ENCODE results near the gene SUSD5. TPM values are rescaled to one million over a fixed set of nuclear protein-coding genes. Genes with fewer than 3 reads are reported as not detected.

The SUSD5 gene
- total and polyA plus RNA-seq, 10 donors = 0.33 to 4.5 (median 0.97) TPM

DNA sequence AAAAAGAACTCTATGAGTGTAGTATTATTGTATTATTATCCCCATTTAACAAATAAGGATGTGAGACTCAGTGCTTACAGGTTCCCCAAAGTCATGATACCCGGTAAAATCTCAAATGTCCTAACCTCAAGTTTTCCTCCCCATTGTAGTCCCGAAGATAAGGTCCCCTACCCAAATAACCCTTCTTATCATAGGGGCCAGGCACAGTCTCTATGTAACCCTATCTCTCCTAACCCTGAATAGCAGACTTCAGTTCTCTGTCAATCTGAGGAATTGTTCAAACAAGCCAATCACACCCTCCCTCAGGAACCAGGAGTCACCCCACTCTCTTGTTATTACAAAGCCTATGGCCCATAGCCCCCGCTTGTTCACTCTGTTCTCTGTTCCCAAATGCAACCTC is 10.5 kb upstream of the SUSD5 start:
- H3K4me1 ChIP-seq = no peaks in the 10 kb centered on the region
- H3K27me3 ChIP-seq (replicated peaks in 1 of 7) = no peaks in the 10 kb centered on the region
- intact Hi-C loops (cut with DNase I; ENCODE audit: low total_unique reads) = no loop called here
- TF ChIP-seq, protein P1, sequence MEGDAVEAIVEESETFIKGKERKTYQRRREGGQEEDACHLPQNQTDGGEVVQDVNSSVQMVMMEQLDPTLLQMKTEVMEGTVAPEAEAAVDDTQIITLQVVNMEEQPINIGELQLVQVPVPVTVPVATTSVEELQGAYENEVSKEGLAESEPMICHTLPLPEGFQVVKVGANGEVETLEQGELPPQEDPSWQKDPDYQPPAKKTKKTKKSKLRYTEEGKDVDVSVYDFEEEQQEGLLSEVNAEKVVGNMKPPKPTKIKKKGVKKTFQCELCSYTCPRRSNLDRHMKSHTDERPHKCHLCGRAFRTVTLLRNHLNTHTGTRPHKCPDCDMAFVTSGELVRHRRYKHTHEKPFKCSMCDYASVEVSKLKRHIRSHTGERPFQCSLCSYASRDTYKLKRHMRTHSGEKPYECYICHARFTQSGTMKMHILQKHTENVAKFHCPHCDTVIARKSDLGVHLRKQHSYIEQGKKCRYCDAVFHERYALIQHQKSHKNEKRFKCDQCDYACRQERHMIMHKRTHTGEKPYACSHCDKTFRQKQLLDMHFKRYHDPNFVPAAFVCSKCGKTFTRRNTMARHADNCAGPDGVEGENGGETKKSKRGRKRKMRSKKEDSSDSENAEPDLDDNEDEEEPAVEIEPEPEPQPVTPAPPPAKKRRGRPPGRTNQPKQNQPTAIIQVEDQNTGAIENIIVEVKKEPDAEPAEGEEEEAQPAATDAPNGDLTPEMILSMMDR (IDR thresholded peaks at IDR 0.05 in 8 of 11, conservative IDR thresholded peaks at IDR 0.05 in 3 of 11) = no peak
- TF ChIP-seq POLR2A (IDR thresholded peaks at IDR 0.05) (no peak), POLR2AphosphoS5 (IDR thresholded peaks at IDR 0.05) (no peak)
- H3K36me3 ChIP-seq = no peaks in the 10 kb centered on the region
- no peak overlapping the region for H3K4me3 ChIP-seq
- no peaks in the 10 kb centered on the region for H3K9me3 ChIP-seq
- H3K27ac ChIP-seq = no peak overlapping the region
- no peak for DNase-seq
- 78 to 86% (median 81%) methylated on average over 3 of the region's 3 CpGs for WGBS, 5 donors

DNA sequence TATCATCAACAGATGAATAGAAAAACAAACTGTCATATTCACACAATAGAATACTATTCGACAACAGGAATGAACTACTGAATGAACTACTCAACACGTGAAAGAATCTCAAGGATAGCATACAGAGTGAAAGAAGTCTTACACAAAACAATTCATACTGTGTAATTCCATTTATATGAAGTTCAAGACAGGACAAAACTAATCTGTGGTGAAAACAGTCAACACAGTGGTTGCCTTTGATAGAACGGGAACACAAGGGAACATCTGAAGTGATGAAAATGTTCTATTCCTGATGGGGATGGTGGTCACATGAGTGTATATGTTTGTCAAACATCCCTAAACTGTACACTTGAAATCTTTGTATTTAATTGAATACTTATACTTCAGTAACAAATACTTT is 2.6 kb upstream of the SUSD5 start:
- Histone ChIP-seq H3K4me1 (peaks cover 0 to 29% (median 13%) of the 10 kb centered on the region in 6 donors), H3K4me3 (no peak overlapping the region), H3K27ac (no peak overlapping the region), H3K27me3 (replicated peaks in 1 of 7) (peaks cover 0 to 51% (median 19%) of the 10 kb centered on the region in 7 donors), H3K9me3 (no peaks in the 10 kb centered on the region), H3K36me3 (no peaks in the 10 kb centered on the region)
- intact Hi-C loops (cut with DNase I; ENCODE audit: low total_unique reads) = no loop called here
- TF ChIP-seq, protein P1 (IDR thresholded peaks at IDR 0.05 in 8 of 11, conservative IDR thresholded peaks at IDR 0.05 in 3 of 11) = no peak
- no peak for TF ChIP-seq POLR2AphosphoS5 (IDR thresholded peaks at IDR 0.05)
- TF ChIP-seq POLR2A (IDR thresholded peaks at IDR 0.05) = no peak
- 81 to 89% (median 84%) methylated on average over 3 of the region's 3 CpGs for WGBS, 5 donors
- DNase-seq = no peak

DNA sequence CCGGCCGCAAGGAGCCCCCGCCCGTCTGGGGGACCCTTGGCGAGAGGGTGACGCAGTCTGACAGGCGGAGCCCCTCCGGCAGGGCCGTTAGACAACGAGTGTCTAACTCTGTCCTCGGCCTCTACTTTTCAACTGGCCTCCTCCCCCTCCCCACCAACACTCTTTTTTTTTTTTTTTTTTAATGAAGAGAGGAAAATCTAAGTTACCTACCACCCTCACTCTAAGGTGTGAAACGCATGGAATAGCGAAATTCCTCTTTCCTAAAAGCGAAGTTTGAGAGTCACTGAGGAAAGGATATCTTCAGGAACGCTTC is 521 bp upstream of the SUSD5 start:
- no peaks in the 10 kb centered on the region for H3K9me3 ChIP-seq
- H3K27ac ChIP-seq = peak overlapping the region in 1 of 8 donors; percentile 9
- TF ChIP-seq POLR2A (IDR thresholded peaks at IDR 0.05) (no peak), POLR2AphosphoS5 (IDR thresholded peaks at IDR 0.05) (no peak)
- TF ChIP-seq, protein P1 (IDR thresholded peaks at IDR 0.05 in 8 of 11, conservative IDR thresholded peaks at IDR 0.05 in 3 of 11) = no peak
- peaks cover 0 to 29% (median 13%) of the 10 kb centered on the region in 6 donors for H3K4me1 ChIP-seq
- peaks cover 0 to 71% (median 19%) of the 10 kb centered on the region in 7 donors for H3K27me3 ChIP-seq (replicated peaks in 1 of 7)
- no peaks in the 10 kb centered on the region for H3K36me3 ChIP-seq
- no peak for DNase-seq
- WGBS, 5 donors = 6 to 11% (median 9%) methylated on average over 15 of the region's 15 CpGs
- peak overlapping the region in 7 of 8 donors; percentile 36 to 63 (median 39) for H3K4me3 ChIP-seq
- intact Hi-C loops (cut with DNase I; ENCODE audit: low total_unique reads) = no loop called here

DNA sequence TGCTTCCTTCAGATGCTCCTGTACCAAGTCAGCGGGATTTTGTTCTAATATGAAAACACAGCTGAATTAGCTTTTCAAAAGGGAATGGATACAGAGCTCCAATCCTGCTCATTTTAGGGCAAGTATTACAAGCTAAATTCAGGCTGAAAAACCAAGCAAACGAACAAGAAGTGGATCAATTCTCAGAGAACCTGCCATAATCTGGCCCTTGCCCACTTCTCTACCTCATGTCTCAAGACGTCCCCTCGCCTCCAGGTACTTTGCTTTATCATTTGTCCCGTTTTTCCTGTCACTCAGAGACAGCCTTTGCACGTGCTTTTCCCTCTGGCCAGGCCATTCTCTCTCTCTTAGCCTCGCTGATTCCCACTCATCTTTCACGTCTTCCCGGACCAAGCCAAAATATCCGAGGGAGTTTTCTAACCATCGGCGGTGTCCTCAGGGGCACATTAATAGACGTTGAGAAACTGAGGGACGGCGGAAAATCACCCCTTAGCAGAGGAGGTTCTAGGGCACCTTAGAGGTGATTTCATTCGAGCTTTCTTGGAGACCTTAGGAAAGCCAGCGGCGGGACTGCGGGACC is 654 bp downstream of the SUSD5 start:
- peaks cover 0 to 29% (median 13%) of the 10 kb centered on the region in 6 donors for H3K4me1 ChIP-seq
- intact Hi-C loops (cut with DNase I; ENCODE audit: low total_unique reads) = no loop called here
- H3K9me3 ChIP-seq = no peaks in the 10 kb centered on the region
- H3K4me3 ChIP-seq = peak overlapping the region in 7 of 8 donors; percentile 36 to 63 (median 39)
- TF ChIP-seq, protein P1 (IDR thresholded peaks at IDR 0.05 in 8 of 11, conservative IDR thresholded peaks at IDR 0.05 in 3 of 11) = no peak
- TF ChIP-seq POLR2A (IDR thresholded peaks at IDR 0.05) = no peak
- no peak for TF ChIP-seq POLR2AphosphoS5 (IDR thresholded peaks at IDR 0.05)
- DNase-seq = no peak
- H3K36me3 ChIP-seq = no peaks in the 10 kb centered on the region
- peaks cover 0 to 77% (median 19%) of the 10 kb centered on the region in 7 donors for H3K27me3 ChIP-seq (replicated peaks in 1 of 7)
- WGBS, 5 donors = 2 to 6% (median 4%) methylated on average over 18 to 19 of the region's 19 CpGs
- H3K27ac ChIP-seq = no peak overlapping the region
